GM13977 (cell line): ENCODE data around the gene ACER1.
"Not testable (repeated sequence)": the region's sequence is repeated elsewhere in the genome, so short reads cannot be mapped to it uniquely, and the experiment has no call there.

Experiments
- DNase-seq: peaks from one replicate; pipeline ENCODE4 v3.0.0; 2012; ENCODE audit warnings: low spot score
- CTCF ChIP-seq: IDR thresholded peaks from 2 replicates; pipeline ENCODE4 v1.5.1; 2012; ENCODE audit warnings: mild to moderate bottlenecking, control low read depth; ENCODE audit not compliant: insufficient read depth; ENCODE audit errors: extremely low read depth, missing control alignments
- in situ Hi-C: fragments of 300-500 bp; cut with MboI; formaldehyde crosslinking; loops from one replicate; pipeline ENCODE4 v1.12.0; 2022; ENCODE audit warnings: low sequenced_read_pairs, low pct_unique_long_range_greater_than_20kb, mixed read lengths, inconsistent platforms; ENCODE audit not compliant: unreplicated experiment

Gene ACER1

GRCh38 chr19:6372594-6373095 lies 39.2 kb upstream of the ACER1 start, which contains the start of gene ALKBH7:
TSS of gene ALKBH7 (plus strand) at chr19:6372794. CDS start at chr19:6372821, 27 bp downstream.
- peak; percentile 95 for DNase-seq
- in situ Hi-C loops = no loop called here
- TF ChIP-seq CTCF = no peak

GRCh38 chr19:6364353-6364752 lies 30.9 kb upstream of the ACER1 start:
- TF ChIP-seq CTCF = no peak
- in situ Hi-C loops = no loop called here
- DNase-seq = no peak

- no peak for TF ChIP-seq CTCF
- in situ Hi-C loops = no loop called here
- peak; percentile 18 for DNase-seq
Measured at GRCh38 chr19:6362351-6362801, 29.0 kb upstream of the ACER1 start.

- in situ Hi-C loops = no loop called here
- TF ChIP-seq CTCF = no peak
- DNase-seq = no peak
Measured at GRCh38 chr19:6362027-6362350, 28.6 kb upstream of the ACER1 start.

- DNase-seq, in situ Hi-C loops: not testable (repeated sequence)
Measured at GRCh38 chr19:6360857-6361216, 27.4 kb upstream of the ACER1 start.

- in situ Hi-C loops = not testable (repeated sequence)
Measured at GRCh38 chr19:6360445-6360844, 27.0 kb upstream of the ACER1 start.

GRCh38 chr19:6359568-6360341 lies 26.3 kb upstream of the ACER1 start:
- no peak for TF ChIP-seq CTCF
- in situ Hi-C loops = no loop called here
- DNase-seq = no peak

More at GRCh38 chr19:6360445-6360844, 27.0 kb upstream of the ACER1 start:
- not testable (repeated sequence) for DNase-seq
